ENCODE data around the gene FBXL15. TPM values are rescaled to one million over a fixed set of nuclear protein-coding genes. Genes with fewer than 3 reads are reported as not detected.
A peak's percentile ranks its signal among the peaks of the same experiment; 100 is the strongest.

Gene FBXL15
- total and polyA plus RNA-seq, 2 experiments from 2014 or later: 18.5 to 36.1 TPM

DNA sequence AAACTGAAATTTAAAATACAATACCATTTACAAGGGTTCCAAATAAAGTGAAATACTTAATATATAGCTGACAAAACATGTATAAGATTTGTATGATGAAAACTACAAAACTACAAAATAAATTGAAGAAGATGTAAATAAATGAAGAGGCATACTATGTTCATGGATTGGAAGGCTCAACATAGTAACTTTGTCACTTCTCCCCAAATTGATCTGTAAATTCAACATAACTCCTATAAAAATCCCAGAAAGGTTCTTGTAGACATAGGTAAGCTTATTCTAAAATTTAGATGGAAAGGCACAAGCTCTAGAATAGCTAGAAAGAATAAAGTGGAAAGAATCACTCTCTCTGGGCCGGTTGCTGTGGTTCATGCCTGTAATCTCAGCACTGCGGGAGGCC is 49.3 kb upstream of the FBXL15 start (continued):
- TF ChIP-seq, protein P1, sequence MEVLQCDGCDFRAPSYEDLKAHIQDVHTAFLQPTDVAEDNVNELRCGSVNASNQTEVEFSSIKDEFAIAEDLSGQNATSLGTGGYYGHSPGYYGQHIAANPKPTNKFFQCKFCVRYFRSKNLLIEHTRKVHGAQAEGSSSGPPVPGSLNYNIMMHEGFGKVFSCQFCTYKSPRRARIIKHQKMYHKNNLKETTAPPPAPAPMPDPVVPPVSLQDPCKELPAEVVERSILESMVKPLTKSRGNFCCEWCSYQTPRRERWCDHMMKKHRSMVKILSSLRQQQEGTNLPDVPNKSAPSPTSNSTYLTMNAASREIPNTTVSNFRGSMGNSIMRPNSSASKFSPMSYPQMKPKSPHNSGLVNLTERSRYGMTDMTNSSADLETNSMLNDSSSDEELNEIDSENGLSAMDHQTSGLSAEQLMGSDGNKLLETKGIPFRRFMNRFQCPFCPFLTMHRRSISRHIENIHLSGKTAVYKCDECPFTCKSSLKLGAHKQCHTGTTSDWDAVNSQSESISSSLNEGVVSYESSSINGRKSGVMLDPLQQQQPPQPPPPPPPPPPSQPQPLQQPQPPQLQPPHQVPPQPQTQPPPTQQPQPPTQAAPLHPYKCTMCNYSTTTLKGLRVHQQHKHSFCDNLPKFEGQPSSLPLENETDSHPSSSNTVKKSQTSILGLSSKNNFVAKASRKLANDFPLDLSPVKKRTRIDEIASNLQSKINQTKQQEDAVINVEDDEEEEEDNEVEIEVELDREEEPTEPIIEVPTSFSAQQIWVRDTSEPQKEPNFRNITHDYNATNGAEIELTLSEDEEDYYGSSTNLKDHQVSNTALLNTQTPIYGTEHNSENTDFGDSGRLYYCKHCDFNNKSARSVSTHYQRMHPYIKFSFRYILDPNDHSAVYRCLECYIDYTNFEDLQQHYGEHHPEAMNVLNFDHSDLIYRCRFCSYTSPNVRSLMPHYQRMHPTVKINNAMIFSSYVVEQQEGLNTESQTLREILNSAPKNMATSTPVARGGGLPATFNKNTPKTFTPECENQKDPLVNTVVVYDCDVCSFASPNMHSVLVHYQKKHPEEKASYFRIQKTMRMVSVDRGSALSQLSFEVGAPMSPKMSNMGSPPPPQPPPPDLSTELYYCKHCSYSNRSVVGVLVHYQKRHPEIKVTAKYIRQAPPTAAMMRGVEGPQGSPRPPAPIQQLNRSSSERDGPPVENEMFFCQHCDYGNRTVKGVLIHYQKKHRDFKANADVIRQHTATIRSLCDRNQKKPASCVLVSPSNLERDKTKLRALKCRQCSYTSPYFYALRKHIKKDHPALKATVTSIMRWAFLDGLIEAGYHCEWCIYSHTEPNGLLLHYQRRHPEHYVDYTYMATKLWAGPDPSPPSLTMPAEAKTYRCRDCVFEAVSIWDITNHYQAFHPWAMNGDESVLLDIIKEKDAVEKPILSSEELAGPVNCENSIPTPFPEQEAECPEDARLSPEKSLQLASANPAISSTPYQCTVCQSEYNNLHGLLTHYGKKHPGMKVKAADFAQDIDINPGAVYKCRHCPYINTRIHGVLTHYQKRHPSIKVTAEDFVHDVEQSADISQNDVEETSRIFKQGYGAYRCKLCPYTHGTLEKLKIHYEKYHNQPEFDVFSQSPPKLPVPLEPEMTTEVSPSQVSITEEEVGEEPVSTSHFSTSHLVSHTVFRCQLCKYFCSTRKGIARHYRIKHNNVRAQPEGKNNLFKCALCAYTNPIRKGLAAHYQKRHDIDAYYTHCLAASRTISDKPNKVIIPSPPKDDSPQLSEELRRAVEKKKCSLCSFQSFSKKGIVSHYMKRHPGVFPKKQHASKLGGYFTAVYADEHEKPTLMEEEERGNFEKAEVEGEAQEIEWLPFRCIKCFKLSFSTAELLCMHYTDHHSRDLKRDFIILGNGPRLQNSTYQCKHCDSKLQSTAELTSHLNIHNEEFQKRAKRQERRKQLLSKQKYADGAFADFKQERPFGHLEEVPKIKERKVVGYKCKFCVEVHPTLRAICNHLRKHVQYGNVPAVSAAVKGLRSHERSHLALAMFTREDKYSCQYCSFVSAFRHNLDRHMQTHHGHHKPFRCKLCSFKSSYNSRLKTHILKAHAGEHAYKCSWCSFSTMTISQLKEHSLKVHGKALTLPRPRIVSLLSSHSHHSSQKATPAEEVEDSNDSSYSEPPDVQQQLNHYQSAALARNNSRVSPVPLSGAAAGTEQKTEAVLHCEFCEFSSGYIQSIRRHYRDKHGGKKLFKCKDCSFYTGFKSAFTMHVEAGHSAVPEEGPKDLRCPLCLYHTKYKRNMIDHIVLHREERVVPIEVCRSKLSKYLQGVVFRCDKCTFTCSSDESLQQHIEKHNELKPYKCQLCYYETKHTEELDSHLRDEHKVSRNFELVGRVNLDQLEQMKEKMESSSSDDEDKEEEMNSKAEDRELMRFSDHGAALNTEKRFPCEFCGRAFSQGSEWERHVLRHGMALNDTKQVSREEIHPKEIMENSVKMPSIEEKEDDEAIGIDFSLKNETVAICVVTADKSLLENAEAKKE (CRISPR knock-in tag; IDR thresholded peaks at IDR 0.05): no peak
- TF ChIP-seq EZH2phosphoT487 (IDR thresholded peaks at IDR 0.05; ENCODE audit: unreplicated experiment) (no peak), EZH2 (IDR thresholded peaks at IDR 0.05; ENCODE audit: low read depth, unreplicated experiment) (no peak), STAT1 (IDR thresholded peaks at IDR 0.05; ENCODE audit: unreplicated experiment) (no peak)

DNA sequence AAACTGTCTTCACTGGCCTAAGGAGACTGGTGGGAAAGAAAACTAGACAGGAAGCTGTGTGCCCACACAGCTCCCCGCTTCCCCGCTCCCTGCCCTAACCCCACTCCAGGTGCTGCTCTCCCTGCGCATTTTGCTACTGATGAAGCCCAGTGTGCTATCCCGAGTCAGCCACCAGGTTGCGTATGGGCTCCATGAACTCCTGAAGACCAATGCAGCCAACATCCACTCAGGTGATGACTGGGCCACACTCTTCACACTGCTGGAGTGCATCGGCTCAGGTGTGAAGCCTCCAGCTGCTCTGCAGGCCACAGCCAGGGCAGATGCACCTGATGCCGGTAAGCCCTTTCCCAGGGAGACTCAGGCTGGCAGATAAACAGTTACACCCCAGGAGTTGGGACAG is 45.4 kb upstream of the FBXL15 start:
- H3K27me3 ChIP-seq (ENCODE audit: insufficient read depth): no peaks in the 10 kb centered on the region
- peaks cover 10% of the 10 kb centered on the region for H3K27me3 Mint-ChIP-seq (ENCODE audit: insufficient read depth, low read depth, poor library complexity)
- no peak overlapping the region for H3K27ac ChIP-seq (ENCODE audit: low read depth)
- 0 out of 2 replicates have a peak, but pooled peaks cover 4% of the 10 kb centered on the region for H3F3A ChIP-seq (replicated peaks; ENCODE audit: low read depth)
- H3K79me2 ChIP-seq (replicated peaks; ENCODE audit: insufficient read depth): no peaks in the 10 kb centered on the region
- H3K9me3 Mint-ChIP-seq: no peaks in the 10 kb centered on the region
- H4K20me1 ChIP-seq (replicated peaks; ENCODE audit: insufficient read depth): no peaks in the 10 kb centered on the region; the same call in 1 of the 2 replicates
- no peak overlapping the region for H3K4me3 Mint-ChIP-seq
- DNase-seq (ENCODE audit: low spot score): peak; percentile 73
- no peak overlapping the region for H2AFZ ChIP-seq
- peaks cover 33% of the 10 kb centered on the region for H3K36me3 Mint-ChIP-seq (ENCODE audit: low read depth)
- peak; percentile 96 for ATAC-seq
- peaks cover 15% of the 10 kb centered on the region for H3K36me3 ChIP-seq (ENCODE audit: insufficient read depth)
- TF ChIP-seq CTCF (conservative IDR thresholded peaks at IDR 0.05; ENCODE audit: low read depth in 2 of 2) (peak; percentile 48 to 66), STAT1 (IDR thresholded peaks at IDR 0.05; ENCODE audit: unreplicated experiment) (no peak), ZNF114 (CRISPR knock-in tag; IDR thresholded peaks at IDR 0.05) (no peak)
- no peak overlapping the region for H3K27ac Mint-ChIP-seq
- H3K4me2 ChIP-seq: no peak overlapping the region
- H3K4me1 ChIP-seq (ENCODE audit: insufficient read depth): no peaks in the 10 kb centered on the region
- H3K4me1 Mint-ChIP-seq: no peaks in the 10 kb centered on the region
- no peak overlapping the region for H3K4me3 ChIP-seq
- H3K9me2 ChIP-seq (ENCODE audit: insufficient read depth): no peaks in the 10 kb centered on the region
